GM12873 (cell line): ENCODE results near the gene WNT16.

Experiments
- CTCF ChIP-seq: IDR thresholded peaks from 2 replicates; pipeline ENCODE4 v1.5.1; 2012; ENCODE audit warnings: low read depth, mild to moderate bottlenecking, moderate library complexity, low read length, control low read depth; ENCODE audit not compliant: insufficient read depth; ENCODE audit errors: missing control alignments

Gene WNT16, protein sequence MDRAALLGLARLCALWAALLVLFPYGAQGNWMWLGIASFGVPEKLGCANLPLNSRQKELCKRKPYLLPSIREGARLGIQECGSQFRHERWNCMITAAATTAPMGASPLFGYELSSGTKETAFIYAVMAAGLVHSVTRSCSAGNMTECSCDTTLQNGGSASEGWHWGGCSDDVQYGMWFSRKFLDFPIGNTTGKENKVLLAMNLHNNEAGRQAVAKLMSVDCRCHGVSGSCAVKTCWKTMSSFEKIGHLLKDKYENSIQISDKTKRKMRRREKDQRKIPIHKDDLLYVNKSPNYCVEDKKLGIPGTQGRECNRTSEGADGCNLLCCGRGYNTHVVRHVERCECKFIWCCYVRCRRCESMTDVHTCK

GRCh38 chr7:121328508-121329190 is at the start of gene WNT16:
WNT16 (plus strand) TSS chr7:121329000; CDS start chr7:121329293, 293 bp downstream.
- TF ChIP-seq CTCF, result no peak

- TF ChIP-seq CTCF, result no peak
Observed at GRCh38 chr7:121279060-121279620, 49.7 kb upstream of the WNT16 start.

DNA sequence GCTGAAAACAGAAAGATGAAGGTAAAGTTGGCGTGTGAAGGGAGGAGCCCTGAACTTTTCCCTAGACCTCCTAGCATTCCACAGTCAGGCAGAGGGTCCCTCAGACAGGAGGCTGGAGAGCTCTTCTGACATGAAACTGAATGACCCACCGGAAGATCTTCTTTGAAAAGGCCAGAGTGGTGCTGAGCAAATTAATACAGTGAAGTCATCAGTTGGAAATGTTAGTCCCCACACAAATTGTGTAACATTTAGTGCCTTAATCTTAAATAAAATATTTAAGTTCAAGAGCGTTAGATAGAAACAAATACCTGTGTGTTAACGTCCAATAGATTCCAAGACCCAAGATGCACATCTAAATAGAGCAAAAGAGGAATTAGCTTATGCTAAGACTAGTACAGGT is 49.0 kb upstream of the WNT16 start:
- TF ChIP-seq CTCF, result no peak

DNA sequence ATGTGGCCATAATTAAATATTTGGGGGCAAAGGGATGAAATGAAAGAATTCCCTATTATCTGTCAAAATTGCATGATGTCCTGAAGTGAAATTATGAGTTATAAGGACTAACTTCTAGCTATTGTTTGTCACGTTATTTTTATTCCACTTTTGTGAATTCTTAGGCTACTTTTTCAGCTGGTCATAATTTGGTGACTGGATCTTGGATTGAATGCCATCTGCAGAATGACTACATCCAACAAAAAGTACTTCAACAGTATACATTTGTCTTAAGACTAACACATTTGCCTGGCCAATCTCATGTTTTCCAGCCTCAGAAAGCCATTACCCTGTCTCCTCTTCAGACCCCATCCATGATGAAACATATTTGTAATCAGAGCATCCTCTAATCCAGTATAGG is 48.1 kb upstream of the WNT16 start:
- no peak for TF ChIP-seq CTCF

DNA sequence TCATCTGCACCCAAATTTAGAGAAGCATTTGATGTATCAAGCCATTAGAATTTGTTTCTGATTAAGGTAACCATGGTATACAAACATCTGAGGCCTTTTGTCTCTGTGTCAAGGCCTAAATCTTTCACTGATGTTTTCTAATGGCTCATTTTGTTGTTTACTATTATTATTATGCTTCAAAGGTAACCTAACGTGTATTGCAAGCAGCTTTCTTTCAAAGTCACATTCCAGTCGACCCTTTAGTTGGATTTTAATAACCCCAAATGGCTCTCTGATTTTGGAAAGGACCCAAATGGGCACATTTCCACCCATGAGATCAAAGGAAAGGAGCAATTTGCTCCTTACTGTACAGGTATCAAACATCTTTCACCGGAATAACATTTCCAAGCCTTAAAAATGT is 46.7 kb upstream of the WNT16 start:
- TF ChIP-seq CTCF, result no peak

GRCh38 chr7:121285066-121285667 is 43.6 kb upstream of the WNT16 start:
- no peak for TF ChIP-seq CTCF

GRCh38 chr7:121286186-121286585 is 42.6 kb upstream of the WNT16 start:
- TF ChIP-seq CTCF, result no peak
